GM15510 (cell line): ENCODE results near the gene SNRNP48.

ENCODE experiments used
- POLR2A ChIP-seq: IDR thresholded peaks from 3 replicates; pipeline ENCODE4 v1.6.1; 2011; ENCODE audit warnings: borderline replicate concordance; ENCODE audit not compliant: insufficient read length; ENCODE audit errors: extremely low read depth

Gene SNRNP48

GRCh38 chr6:7617801-7618764 is 28.1 kb downstream of the SNRNP48 start:
- no peak for TF ChIP-seq POLR2A

DNA sequence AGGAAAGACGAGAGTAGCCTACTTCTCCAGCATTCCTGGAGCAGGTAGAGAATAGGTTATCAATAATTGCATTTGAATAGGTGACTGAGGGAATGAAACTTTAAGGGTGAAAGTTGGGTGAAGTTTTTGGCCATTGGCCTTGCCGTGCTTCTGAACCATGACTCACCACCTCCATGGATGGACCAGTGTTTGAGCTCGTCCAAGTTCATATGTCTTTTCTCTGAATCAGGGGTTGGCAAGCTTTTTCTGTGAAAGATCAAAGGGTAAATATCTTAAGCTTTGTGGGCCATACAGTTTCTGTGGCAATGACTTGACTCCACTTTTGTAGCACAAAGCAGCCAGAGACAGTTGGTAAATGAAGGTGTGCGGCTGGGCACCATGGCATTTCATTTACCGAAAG is 31.8 kb downstream of the SNRNP48 start:
- TF ChIP-seq POLR2A, result no peak

- no peak for TF ChIP-seq POLR2A
Measured at GRCh38 chr6:7624796-7625710, 35.1 kb downstream of the SNRNP48 start.

DNA sequence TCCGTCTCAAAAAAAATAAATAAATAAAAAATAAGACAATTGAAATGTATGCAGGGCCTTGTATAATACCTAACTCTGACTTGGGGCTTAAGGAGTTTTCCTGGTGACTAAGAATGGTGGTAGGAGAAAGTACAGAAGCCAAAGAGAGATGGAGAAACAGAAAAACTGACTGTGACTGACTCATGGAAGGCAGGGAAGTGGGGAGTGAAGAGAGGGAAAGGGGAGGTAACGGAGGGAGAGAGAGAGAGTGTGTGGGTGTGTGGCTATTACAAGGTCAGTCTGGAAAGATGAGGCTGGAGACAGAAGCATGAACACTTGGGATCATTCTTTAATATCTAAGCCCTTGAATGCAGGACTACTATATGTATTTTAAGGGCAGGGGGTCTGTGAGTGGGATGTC is 38.5 kb downstream of the SNRNP48 start:
- TF ChIP-seq POLR2A, result no peak

DNA sequence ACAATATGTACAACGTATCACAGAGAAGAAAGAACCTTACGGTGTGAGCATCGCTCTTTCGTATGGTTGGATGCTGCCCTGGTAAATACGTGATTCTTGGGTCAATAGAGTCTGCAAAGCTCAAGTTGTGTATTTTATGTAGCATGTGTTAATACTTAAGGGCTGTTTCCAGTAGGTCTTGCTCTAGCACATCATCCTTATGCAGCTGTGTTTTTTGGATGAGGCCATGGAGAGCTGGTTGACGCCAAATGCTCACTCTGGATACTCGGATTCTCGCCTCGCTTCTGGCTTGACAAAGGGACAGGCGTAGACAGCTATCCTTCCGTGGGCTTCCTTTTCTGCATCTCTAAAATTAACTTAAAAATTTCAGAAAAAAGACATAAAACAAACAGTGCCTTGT is 38.9 kb downstream of the SNRNP48 start:
- no peak for TF ChIP-seq POLR2A

GRCh38 chr6:7629321-7629720 is 39.3 kb downstream of the SNRNP48 start:
- TF ChIP-seq POLR2A, result no peak

DNA sequence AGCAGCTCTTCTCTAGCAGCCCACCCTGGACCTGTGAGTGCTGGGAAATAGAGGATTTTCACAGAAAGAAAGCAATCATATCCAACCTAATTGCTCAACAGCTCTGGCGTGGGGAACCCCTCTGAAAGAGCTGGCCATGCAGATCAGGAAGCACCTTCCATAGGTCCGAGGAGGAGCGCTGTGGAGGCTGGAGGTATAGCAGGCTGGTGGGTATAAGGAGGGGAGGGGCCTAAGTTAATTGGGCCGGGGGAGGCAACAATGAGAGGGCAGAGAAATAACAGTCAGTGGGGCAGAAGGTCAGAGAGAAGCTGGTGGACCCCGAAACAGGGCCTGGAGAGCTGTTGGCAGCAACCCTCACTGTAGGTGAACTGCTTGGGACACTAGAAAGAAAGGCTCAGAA is 40.8 kb downstream of the SNRNP48 start:
- no peak for TF ChIP-seq POLR2A

DNA sequence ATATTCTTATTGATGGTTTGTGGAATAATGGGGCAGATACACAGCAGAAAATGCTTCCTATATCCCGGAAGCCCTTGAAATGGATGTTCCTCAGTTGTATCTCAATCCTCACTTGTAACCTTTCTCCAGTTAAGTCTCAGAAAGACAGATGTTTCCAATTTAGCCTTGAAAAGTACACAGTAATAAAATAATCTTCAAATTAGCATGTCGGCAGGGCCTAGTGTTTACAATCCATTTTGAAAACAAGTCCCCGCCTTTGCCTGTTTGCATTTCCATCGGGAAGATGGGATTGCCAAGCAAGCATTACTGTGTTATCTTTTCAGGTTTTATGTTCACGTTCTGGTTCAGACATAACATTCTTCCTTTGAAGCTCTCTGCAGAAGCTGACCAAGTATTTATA is 41.5 kb downstream of the SNRNP48 start:
- TF ChIP-seq POLR2A, result no peak

- no peak for TF ChIP-seq POLR2A
Measured at GRCh38 chr6:7632501-7633290, 42.7 kb downstream of the SNRNP48 start.

DNA sequence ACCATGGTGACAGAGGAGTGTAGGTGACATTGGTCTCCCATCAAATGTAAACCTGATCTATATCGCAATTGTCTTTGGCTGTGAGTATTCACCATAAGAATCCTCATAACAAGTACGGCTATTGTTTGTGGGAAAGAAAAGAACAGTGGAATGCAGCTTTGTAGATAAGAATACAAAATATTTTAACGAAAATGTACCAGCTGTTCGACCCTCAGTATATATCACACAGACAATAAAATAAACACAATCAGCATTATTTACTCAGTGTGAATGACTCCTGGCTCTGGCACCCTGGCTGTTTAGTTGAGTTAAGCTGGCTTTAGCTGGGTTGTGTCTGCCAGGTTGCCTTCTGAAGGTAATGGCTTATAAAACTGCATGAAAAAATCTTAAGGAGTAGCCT is 43.4 kb downstream of the SNRNP48 start:
- no peak for TF ChIP-seq POLR2A

GRCh38 chr6:7636151-7636550 is 46.2 kb downstream of the SNRNP48 start:
- no peak for TF ChIP-seq POLR2A

GRCh38 chr6:7637533-7637932 is 47.5 kb downstream of the SNRNP48 start:
- no peak for TF ChIP-seq POLR2A

GRCh38 chr6:7639427-7639826 is 49.4 kb downstream of the SNRNP48 start:
- no peak for TF ChIP-seq POLR2A

DNA sequence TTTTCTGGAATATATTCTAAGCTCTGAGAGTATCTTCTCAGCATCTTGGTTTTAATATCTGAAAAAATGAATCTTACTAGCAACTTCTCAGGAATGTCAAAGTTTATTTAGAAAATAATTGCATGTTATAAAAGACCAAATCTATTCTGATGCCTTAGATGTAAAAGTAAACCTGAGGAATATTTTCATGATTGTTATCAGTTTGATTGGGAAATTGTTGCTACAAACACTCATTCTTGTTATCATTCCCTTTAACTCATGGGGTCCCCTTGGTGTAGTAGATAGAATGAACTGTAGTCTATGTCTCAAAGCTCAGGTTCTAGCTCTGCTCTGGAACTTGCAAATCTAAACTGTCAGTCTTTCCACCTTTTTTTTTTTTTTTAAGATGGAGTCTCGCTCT is 50.0 kb downstream of the SNRNP48 start:
- no peak for TF ChIP-seq POLR2A
